AG04449 (cell line): Measurements from ENCODE around the gene RGMA.

Experiments
- CTCF ChIA-PET: fragments of 350-600 bp; formaldehyde crosslinking; extraction: SDS; loops from one replicate; lab custom pipeline; 2021; ENCODE audit warnings: antibody characterized with exemption; lab: Yijun Ruan, JAX
- POLR2A ChIA-PET: fragments of 400-600, 350-600 bp; formaldehyde crosslinking; extraction: SDS; loops from one replicate; lab custom pipeline; 2020; ENCODE audit warnings: antibody characterized with exemption, inconsistent platforms; lab: Yijun Ruan, JAX
- DNase-seq: peaks from one replicate; pipeline ENCODE4 v3.0.0-alpha.2; 2010; ENCODE audit warnings: low read depth, low spot score
- H3K4me3 ChIP-seq: 2 replicates; pipeline ENCODE4 v1.5.1; 2011; ENCODE audit warnings: low read depth, mild to moderate bottlenecking, control low read depth, low read length
- TF ChIP-seq, protein P1 (sequence below): IDR thresholded peaks from one replicate; pipeline ENCODE4 v1.5.1; 2011; ENCODE audit warnings: mild to moderate bottlenecking, moderate library complexity, low read length, control low read depth, inconsistent platforms; ENCODE audit not compliant: insufficient read depth; ENCODE audit errors: missing control alignments

RGMA gene

DNA sequence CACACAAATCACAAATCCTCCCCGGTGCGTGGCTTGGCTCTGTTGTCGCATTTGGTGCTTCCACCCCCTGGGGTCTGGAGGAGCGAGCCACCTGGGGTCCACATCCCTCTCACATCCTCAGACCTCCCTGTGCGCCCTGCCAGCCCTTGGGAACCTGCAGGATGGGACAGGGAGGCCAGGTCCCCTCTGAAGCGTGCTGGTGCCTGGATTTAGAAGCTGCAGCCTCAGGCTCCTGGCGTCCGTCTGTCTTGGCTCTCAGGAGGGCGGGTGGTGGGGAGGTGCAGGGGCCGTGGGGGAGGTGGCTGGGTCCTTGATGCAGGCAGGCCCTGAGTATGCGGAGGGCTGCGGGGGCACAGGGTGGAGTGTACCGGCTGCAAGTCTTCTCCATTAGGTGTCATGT is 38.4 kb downstream of the RGMA start:
- CTCF ChIA-PET = interaction anchor here (1.3 to 4.8 kb wide), 3 partner anchors 10 to 21 kb away, joined by 3 to 16 read pairs (median 5); no protein-coding TSS in a partner anchor
- TF ChIP-seq, protein P1, sequence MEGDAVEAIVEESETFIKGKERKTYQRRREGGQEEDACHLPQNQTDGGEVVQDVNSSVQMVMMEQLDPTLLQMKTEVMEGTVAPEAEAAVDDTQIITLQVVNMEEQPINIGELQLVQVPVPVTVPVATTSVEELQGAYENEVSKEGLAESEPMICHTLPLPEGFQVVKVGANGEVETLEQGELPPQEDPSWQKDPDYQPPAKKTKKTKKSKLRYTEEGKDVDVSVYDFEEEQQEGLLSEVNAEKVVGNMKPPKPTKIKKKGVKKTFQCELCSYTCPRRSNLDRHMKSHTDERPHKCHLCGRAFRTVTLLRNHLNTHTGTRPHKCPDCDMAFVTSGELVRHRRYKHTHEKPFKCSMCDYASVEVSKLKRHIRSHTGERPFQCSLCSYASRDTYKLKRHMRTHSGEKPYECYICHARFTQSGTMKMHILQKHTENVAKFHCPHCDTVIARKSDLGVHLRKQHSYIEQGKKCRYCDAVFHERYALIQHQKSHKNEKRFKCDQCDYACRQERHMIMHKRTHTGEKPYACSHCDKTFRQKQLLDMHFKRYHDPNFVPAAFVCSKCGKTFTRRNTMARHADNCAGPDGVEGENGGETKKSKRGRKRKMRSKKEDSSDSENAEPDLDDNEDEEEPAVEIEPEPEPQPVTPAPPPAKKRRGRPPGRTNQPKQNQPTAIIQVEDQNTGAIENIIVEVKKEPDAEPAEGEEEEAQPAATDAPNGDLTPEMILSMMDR = no peak
- POLR2A ChIA-PET = no interaction called here
- DNase-seq = no peak
- H3K4me3 ChIP-seq = no peak overlapping the region

DNA sequence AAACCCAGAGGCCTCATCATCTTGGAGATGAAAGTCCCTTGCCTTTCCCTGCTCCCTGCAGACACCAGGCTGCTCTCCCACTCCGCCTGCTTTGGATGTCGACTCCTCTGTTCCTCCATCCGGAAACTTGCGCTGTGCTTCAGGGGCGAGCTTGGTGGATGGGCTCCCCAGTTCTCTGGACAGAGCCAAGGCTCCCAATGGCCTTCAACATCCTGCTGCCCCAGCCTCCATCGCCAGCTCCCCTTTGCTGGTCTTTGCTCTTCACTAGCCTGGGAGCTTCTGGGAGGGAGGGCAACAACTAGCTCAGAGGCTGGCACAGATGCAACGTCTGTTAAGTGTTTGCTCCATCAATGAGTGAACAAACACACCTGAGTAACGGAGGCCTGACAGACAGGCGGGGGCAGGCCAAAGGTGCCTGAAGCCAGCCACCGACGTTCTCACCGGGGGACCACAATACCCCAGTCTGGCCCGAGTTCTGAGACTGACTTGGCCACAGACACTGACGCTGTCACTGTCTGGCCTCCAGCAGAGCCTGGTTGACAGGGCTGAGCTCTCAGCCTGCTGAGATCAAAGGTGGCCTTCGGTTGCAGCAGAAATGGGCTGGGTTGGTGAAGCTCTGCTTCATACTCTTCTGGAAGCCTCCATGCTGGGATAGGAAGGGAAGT is 39.0 kb downstream of the RGMA start:
- TF ChIP-seq, protein P1 = no peak
- CTCF ChIA-PET = interaction anchor here (1.3 to 4.8 kb wide), 3 partner anchors 11 to 21 kb away, joined by 3 to 16 read pairs (median 5); no protein-coding TSS in a partner anchor
- POLR2A ChIA-PET = no interaction called here
- DNase-seq = no peak
- no peak overlapping the region for H3K4me3 ChIP-seq

DNA sequence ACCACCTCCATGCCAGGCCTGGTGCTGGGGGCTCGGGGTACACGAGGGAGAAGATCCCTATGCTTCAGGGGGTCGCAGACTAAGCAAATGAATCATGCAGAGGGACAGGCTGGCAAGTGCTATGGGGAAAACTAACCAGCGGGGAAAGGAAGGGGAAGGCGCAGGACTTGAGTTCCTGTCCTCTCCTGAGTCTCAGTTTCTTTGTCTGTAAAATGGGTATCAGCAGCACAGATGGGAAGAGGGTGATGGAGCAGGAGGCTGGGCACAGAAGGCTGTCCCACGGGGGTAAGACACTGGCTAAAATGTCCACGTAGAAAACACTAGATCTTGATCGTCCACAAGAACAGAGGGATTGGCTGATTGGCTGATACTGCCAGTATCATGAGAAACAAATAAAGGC is 39.8 kb downstream of the RGMA start:
- no peak for DNase-seq
- ChIA-PET POLR2A (no interaction called here), CTCF (interaction anchor here (4.8 kb wide), 1 partner anchor 12 kb away, joined by 16 read pairs; no protein-coding TSS in a partner anchor)
- no peak overlapping the region for H3K4me3 ChIP-seq
- TF ChIP-seq, protein P1 = no peak

DNA sequence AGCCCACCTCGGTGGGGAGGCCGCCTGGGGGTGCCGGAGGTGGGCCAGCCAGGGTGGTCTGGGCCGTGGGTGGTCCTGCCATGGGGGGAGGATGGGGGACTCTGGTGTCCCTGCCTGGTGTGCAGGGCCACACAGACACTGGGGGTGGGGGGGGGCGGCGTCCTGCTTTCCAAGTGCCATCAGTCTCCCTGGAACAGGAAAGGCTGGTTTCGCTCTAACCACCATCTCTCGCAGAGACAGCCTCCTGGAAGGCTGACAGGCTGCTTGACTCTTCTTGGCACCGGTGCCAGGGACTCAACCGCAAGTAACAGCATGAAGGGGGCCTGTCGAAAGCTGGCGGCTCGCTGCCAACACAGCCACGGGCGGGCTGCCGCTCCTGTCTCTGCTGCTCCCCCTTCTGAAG is 40.3 kb downstream of the RGMA start:
- ChIA-PET CTCF (interaction anchor here (4.8 kb wide), 1 partner anchor 11 kb away, joined by 16 read pairs; no protein-coding TSS in a partner anchor), POLR2A (no interaction called here)
- DNase-seq = no peak

DNA sequence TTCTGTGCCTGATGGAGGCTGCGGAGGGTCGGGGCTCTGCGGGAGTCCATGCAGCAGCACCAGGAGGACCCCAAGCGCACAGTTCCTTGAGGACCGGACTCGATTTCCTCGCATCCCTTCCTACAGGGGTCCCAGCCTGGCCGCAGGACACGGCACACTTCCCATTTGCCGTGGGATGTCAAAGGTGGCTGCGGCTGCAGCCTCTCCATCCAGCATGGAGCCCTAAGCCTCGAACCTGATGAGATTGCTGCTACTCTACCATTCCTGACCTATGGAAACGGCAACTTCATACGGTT is 40.6 kb downstream of the RGMA start:
- TF ChIP-seq, protein P1 = no peak
- ChIA-PET CTCF (interaction anchor here (4.8 kb wide), 1 partner anchor 11 kb away, joined by 16 read pairs; no protein-coding TSS in a partner anchor), POLR2A (no interaction called here)
- no peak for DNase-seq
- no peak overlapping the region for H3K4me3 ChIP-seq

More for the DNA sequence above, 40.3 kb downstream of the RGMA start:
- no peak overlapping the region for H3K4me3 ChIP-seq
- TF ChIP-seq, protein P1 = no peak

DNA sequence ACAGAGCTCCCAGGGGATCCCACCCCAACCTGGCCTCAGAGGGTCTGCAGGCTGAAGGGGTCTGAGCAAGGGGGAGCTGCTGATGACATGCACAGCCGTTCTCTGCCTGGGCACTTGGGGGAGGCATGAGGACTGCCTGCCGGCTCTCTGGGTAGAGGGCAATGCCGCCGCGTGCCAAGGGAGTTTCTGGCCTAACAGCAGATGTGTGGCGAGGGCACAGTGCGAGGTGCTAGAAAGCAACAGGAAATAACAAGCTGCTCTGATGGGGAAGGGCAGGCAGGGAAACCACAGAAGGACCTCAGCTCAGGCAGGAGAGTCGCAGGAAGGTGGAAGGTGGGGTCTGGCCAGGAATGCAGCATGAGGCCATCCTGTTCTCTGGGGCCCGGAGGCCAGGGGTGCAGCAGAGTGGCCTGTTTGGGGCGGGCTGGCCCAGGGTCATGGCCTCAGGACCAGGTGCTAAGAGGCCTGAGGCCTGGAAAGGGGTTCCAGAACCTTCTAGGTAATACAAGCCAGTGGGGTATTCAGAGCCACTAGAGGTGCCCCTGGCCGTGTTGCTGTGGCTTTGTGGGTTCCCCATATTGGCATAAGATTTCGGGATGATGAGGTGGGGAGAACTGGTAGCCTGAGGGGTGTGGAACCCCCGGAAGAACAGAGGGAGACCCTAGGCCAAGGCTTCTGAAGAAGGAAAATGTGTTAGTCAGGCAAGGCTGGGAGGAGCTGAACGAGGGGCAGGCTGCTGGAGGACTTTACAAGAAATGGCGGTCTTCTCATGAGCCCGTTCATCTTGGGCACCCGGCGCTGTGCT is 41.2 kb downstream of the RGMA start:
- no peak overlapping the region for H3K4me3 ChIP-seq
- POLR2A ChIA-PET = no interaction called here
- TF ChIP-seq, protein P1 = no peak
- no peak for DNase-seq
- CTCF ChIA-PET = interaction anchor here (1.2 to 4.8 kb wide), 3 partner anchors 10 to 1072 kb away, joined by 3 to 16 read pairs (median 3); no protein-coding TSS in a partner anchor
